Urinary bladder (tissue), 4 donors: ENCODE measurements around the gene CYP46A1. TPM values are rescaled to one million over a fixed set of nuclear protein-coding genes. Genes with fewer than 3 reads are reported as not detected.
A peak's percentile ranks its signal among the peaks of the same experiment; 100 is the strongest.

ENCODE experiments used
- DNase-seq: peaks from one replicate; pipeline ENCODE4 v3.0.0-alpha.2; 2015; ENCODE audit errors: extremely low spot score
- H3K27ac ChIP-seq: one replicate; pipeline ENCODE4 v1.5.1; 2013; ENCODE audit warnings: low read depth, mild to moderate bottlenecking, moderate library complexity
- H3K36me3 ChIP-seq: one replicate; pipeline ENCODE4 v1.6.1; 2013; ENCODE audit warnings: mild to moderate bottlenecking, moderate library complexity; ENCODE audit not compliant: insufficient read depth
- H3K4me1 ChIP-seq: one replicate; pipeline ENCODE4 v1.6.1; 2013; ENCODE audit warnings: mild to moderate bottlenecking, moderate library complexity; ENCODE audit not compliant: insufficient read depth
- H3K4me3 ChIP-seq: one replicate; pipeline ENCODE4 v1.5.1; 2013; ENCODE audit warnings: low read depth, low read length
- WGBS: extraction: QIAGEN DNeasy Blood & Tissue Kit; methylation state at CpG from one replicate; pipeline ENCODE4 v1.1.7; 2013; 5-methylcytosine and 5-hydroxymethylcytosine counted together
- polyA plus RNA-seq: library from polyadenylated mRNA; stranded (reverse); fragments of 200-250 nt; gene quantifications from one replicate; pipeline ENCODE4 v1.2.3, GENCODE V29; 2013
- total RNA-seq: library from RNA; depleted of rRNA; stranded (reverse); fragments of >200 nt; gene quantifications from one replicate; pipeline ENCODE4 v1.2.3, GENCODE V29; 2014
- donor health status: healthy with polysubstance abuse.
- donor health status: healthy.

Gene CYP46A1
- total and polyA plus RNA-seq, 2 donors: 0.91 to 2.7 TPM

DNA sequence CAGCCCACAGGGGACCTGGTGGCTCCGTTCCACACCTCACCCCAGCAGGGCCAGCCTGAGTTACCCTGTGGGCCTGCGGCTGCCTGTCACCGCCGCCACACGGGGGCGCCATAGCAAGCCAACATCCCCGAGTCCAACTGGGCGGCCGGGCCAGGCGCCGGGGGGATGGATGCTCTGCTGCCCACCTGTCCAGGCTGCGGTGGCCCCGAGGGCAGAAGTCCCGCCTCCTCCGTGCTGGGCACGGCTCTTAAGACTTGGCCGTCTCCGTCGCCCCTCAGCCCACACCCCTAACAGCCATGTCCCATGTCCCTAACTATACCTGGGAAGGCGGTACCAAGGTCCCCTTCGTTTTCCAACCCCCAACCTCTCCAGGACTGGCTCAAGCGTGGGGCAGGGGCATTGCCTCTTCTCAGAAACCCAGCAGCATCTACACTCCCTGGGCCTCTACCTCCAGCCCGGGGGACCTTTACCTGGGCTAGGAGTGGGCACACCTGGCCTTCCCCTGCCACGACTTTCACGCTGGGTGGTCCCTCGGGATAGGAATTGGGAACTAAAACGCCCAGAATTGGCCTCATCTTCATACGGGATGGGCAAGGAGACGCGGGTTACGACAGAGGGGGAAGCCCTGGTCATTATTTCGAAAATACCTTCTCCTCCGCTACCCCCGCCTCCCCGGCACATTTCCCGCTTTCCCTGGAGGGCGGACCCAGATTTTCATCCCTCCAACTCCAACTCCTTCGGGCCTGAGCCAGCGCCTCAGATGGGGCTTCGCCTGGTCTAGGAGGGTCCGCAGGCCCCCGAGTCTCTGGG is 1.1 kb upstream of the CYP46A1 start:
- peak overlapping the region; percentile 70 for H3K27ac ChIP-seq
- H3K4me3 ChIP-seq: peak overlapping the region; percentile 63
- WGBS: under 1% methylated on average over 42 of the region's 42 CpGs
- no peaks in the 10 kb centered on the region for H3K4me1 ChIP-seq
- no peaks in the 10 kb centered on the region for H3K36me3 ChIP-seq
- no peak for DNase-seq

DNA sequence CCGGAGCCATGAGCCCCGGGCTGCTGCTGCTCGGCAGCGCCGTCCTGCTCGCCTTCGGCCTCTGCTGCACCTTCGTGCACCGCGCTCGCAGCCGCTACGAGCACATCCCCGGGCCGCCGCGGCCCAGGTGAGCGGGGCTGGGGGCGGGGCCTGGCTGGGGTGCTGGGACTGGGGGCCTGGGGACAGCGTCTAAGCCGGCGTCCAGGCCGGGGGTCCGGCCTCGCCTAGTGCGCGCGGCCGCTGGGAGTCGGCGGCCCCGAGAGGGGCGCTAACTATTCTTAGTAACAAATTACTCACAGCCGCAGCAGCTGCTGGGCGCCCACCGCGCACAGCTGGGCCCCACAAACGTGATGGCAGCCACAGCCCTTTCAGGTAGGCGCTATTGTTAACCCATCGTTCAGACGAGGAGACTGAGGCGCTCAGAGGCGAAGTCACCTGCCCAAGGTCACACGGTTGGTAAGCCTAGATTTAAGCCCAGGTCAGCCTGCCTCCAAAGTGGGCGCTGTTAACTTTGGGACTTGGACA is 374 bp downstream of the CYP46A1 start:
- Histone ChIP-seq H3K4me1 (no peaks in the 10 kb centered on the region), H3K36me3 (no peaks in the 10 kb centered on the region), H3K27ac (no peak overlapping the region), H3K4me3 (peak overlapping the region; percentile 62)
- no peak for DNase-seq
- WGBS: 4% methylated on average over 45 of the region's 45 CpGs

DNA sequence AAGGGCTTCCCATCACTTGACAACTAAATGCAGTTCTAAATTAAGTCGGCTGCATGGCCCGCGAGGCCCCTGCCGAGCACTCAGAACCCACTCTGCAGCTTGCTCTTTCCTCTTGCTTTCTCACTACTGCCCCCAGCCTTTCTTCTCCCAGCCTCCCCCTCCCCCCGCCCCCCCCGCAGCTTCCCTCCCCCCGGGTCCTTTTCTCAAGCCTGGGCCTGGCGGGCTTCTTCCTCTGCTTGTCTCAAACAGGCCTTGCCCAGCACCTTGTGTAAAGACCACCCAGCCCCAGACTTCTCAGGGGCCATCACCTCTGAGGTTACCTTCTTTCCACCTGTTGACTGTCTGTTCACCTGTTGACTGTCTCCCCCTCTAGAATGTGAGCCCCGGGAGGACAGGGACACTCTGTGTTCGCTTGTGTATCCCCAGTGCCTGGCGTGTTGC is 1.1 kb downstream of the CYP46A1 start:
- DNase-seq: no peak
- H3K4me3 ChIP-seq: no peak overlapping the region
- H3K4me1 ChIP-seq: no peaks in the 10 kb centered on the region
- H3K27ac ChIP-seq: no peak overlapping the region
- no peaks in the 10 kb centered on the region for H3K36me3 ChIP-seq
- WGBS: 57% methylated on average over 11 of the region's 11 CpGs

DNA sequence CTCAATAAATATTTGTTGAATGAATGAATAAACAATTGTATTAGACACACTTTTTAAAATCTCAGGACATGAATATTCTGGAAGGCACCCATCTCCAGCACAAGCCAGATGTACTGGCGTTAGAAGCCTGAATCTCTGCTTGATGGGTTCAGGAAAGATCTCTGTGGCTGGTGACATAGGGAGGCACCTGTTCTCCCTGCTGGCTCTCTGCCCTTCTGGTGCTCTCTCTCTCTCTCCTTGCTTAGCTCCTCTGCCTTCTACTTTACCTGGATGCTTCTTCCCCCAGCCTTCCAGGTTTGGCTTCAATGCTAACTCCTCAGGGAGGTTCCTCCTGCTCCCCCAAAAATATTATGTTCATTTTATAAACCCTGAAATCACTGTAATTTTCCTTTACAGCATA is 1.5 kb downstream of the CYP46A1 start:
- DNase-seq: no peak
- Histone ChIP-seq H3K27ac (no peak overlapping the region), H3K36me3 (no peaks in the 10 kb centered on the region), H3K4me3 (no peak overlapping the region), H3K4me1 (no peaks in the 10 kb centered on the region)
- 60% methylated on average over 1 of the region's 1 CpG for whole genome bisulfite sequencing

DNA sequence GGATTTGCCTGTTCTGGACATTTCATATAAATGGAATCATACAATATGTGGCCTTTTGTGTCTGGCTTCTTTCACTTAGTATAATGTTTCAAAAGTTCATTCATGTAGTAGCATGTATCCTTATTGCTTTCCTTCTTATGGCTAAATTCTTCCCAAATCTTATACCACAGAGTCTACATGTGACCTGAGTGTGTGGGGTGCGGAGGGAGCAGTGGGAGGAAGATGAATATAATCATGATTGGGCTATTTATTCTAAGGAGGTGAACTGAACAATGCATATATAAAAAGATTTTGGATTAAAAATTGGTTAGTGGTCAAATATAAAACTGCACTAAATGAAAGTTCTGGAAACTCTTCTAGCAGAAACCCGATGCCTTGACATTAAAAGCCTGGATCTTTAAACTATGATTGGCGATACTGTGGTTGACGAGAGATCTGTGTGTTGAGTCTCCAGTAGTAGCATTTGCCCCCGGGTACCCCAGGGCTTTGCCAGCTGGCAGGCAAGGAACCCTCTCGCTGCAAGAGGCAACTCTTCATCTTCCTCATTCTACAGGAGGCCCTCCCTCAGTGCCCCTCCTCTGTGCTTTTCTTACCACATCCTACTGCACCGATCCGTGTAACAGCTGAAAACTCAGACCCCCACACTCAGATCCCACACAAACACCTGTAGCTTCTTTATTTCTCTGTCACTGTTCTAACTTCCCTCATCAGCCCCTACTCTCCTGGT is 2.6 kb downstream of the CYP46A1 start:
- H3K4me3 ChIP-seq: no peak overlapping the region
- no peaks in the 10 kb centered on the region for H3K36me3 ChIP-seq
- H3K27ac ChIP-seq: no peak overlapping the region
- no peaks in the 10 kb centered on the region for H3K4me1 ChIP-seq
- WGBS: 84% methylated on average over 8 of the region's 8 CpGs
- DNase-seq: no peak

DNA sequence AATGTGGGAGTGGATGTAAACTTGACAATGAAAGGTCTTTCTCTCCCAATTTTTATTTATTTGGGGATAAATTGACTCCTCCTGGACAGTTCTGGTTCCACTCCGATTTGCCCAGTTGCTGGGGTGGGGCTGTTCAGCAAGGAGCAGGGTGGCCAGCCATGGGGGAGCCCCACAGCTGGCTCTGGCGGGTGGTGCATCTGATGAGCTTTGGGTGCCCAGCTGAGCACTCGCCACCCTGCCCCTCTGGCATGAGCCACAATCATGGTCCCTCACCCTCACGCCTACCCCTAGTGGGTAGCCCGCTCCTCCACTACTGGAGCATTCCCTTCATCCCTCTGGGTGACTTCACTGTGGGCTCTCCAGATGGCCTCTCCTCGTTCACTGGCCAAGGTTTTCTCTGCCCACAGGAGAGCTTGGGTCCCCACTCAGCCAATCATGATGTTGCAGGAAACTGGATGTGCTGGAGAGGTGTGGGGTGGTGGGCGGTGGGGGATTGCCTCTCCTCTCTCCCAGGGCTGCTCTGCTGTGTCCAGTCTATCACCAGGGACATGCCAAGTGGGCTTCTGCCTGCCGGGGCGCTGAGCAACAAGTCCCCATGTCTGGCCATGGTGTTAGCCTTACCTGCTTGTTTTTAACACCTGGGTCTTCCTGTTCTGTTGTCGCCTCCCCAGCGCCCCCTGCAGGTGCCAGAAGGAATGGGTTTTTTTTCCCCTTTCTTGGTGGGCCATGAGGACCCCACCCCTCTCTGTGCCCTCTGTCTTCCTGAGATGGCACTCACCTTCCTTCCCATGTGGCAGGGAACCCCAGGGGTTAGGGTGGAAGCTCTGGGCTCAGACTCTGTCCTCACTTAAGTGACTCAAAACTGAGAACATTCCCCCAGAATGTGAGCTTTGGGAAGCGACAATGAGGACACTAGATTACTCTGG is 3.4 kb downstream of the CYP46A1 start:
- 65% methylated on average over 12 of the region's 12 CpGs for WGBS
- no peaks in the 10 kb centered on the region for H3K36me3 ChIP-seq
- no peak for DNase-seq
- no peak overlapping the region for H3K27ac ChIP-seq
- no peak overlapping the region for H3K4me3 ChIP-seq
- no peaks in the 10 kb centered on the region for H3K4me1 ChIP-seq

DNA sequence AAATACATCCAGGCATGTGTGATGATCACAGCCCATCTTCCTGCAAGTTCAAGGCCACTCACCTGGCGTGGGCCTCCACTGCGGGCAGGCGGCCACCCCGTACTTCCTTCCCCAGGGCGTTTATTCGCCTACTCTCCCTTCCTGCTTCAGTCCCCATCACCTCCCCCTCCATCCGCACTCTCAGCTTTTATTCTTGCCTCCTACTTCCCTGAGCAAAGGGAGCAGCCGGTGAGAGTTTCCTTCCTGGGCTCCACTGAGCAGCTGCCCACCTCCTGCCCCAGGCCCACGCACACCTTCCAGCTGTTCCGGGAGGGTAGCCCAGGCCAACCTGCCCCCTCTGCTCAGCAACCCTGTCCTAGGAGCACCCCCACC is 4.1 kb downstream of the CYP46A1 start:
- WGBS: 62% methylated on average over 10 of the region's 10 CpGs
- no peak for DNase-seq
- Histone ChIP-seq H3K27ac (no peak overlapping the region), H3K4me1 (no peaks in the 10 kb centered on the region), H3K36me3 (no peaks in the 10 kb centered on the region), H3K4me3 (no peak overlapping the region)

DNA sequence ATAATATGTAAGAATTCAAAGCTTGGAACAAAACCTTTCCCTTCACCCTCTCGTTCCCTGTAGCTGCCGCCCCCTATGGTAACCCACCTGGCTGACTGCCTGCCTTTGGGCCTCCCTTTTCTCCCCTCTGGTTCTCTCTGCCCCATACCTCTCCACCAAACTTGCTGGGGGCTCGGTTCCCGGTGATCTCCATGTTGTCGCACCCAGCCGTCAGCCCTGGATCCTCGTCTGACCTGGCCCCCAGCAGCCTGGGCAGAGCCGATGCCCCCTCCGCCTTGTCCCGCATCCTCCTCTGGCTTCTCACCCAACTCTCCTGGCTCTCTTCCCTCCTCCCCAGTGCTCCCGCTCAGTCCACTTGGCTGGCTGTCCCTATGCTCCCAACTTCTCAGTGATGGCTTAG is 4.5 kb downstream of the CYP46A1 start:
- WGBS: 85% methylated on average over 11 of the region's 11 CpGs
- Histone ChIP-seq H3K27ac (no peak overlapping the region), H3K36me3 (no peaks in the 10 kb centered on the region), H3K4me1 (no peaks in the 10 kb centered on the region), H3K4me3 (no peak overlapping the region)
- no peak for DNase-seq

DNA sequence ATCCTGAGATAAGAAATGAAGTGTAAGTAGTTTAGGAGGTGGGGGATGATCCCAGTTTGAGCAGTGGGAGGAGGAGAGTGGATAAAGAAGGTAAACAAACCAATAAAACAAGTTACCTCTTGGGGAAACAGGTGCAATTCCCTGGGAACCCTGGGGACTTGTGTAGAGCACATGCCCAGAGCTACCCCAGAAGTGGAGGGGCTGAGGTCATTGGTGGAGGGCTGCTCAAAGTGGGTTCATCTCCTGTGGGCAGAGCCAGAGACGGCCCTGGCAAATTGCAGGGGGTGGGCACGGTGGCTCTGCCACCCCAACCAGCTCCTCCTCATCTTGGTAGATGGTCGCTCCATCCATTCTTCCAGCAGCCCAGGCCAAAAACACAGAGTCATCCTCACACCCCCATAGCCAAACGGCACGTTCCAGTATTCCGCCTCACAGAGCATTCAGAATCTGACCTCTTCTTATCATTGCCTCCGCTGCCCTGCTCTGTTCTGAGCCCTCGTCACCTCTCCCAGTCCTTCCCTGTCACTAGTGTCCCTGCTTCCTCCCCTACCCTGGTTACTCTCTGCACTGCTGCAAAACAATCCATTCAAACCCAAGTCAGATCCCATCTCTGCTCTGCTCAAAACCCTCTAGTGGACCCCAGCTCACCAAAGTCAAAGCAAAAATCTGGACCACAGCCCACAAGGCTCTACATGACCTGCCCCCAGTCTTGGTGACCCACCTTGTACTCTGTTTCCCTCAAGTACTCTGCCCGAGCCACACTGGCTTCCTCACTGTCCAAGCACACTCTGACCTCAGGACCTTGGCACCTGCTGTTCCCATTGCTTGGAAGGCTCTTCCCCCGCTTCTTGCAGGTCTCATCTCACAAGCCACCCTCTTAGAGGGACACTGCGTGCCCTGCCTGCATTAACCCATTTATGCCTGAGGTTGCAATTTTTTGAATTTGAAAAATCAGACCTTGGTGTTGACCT is 5.5 kb downstream of the CYP46A1 start:
- DNase-seq: no peak
- no peaks in the 10 kb centered on the region for H3K4me1 ChIP-seq
- 90% methylated on average over 11 of the region's 11 CpGs for WGBS
- H3K36me3 ChIP-seq: no peaks in the 10 kb centered on the region
- no peak overlapping the region for H3K4me3 ChIP-seq
- no peak overlapping the region for H3K27ac ChIP-seq

DNA sequence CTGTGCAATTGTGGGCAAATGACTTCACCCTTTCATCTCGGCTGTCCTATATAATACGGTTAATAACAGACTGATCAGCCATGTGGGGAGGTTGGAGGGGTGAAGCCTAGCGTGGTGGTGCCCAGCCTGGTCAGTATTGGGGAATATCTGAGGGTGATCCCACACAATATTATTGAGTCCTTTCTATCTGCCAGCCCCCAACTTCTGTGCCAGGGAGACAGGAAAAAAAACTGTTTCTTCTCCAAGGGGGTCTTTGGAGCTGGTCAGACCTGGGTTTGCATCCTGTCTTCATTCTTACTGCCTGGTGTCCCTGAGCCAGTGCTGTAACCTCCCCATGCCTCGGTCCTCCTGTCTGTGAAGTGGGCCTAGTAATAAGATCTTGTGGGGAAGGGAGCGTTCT is 6.5 kb downstream of the CYP46A1 start:
- Histone ChIP-seq H3K4me3 (no peak overlapping the region), H3K4me1 (no peaks in the 10 kb centered on the region), H3K36me3 (no peaks in the 10 kb centered on the region), H3K27ac (no peak overlapping the region)
- WGBS: 85% methylated on average over 5 of the region's 5 CpGs
- no peak for DNase-seq

DNA sequence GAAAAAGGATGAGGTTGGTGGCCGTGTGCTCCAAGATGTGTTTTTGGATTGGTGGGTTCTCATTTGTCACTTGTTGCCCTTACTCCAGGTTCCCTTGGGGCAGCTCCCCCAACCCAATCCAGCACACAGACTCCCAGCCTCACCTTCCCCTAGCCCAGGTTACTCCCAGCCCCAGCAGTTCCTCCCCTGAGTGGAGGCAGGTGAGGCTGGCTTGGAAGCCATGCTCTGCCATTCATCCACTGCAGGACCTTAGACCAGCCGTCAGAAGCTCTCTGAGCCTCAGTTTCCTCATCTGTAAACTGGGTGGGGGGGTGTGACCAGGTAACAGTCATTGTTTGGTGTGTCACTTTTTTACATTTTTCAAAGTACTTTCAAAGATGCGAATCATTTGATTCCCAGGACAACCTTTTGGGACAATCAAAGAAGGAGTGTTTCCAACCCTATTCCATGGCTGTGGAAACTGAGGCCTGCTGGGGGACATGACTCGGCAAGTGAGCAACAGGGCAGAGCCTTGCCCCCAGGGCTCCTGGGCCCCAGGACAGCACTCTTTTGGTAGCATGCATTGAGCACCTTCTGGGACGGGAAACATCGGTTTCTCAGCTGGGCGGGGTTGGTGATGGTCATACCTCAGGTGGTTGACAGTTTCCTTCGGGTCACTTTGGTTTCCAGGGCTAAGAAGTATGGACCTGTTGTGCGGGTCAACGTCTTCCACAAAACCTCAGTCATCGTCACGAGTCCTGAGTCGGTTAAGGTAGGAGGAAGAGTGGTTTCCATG is 7.2 kb downstream of the CYP46A1 start:
- Histone ChIP-seq H3K27ac (no peak overlapping the region), H3K4me1 (no peaks in the 10 kb centered on the region), H3K36me3 (no peaks in the 10 kb centered on the region), H3K4me3 (no peak overlapping the region)
- WGBS: 93% methylated on average over 13 of the region's 13 CpGs
- no peak for DNase-seq

DNA sequence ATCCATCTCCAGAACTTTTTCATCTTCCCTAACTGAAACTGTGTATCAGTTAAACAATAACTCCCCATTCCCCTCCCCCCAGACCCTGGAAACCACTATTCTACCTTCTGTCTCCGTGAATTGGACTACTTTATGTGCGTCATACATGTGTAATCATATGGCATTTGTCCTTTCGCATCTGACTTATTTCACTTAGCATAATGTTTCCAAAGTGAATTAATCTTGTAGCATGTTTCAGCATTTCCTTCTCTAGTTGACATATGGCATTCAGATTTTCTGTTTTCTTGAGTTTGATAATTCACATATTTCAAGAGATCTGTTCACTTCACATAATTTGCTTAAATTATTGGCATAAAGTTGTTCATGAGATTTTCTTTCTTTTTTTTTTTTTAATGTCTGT is 9.8 kb downstream of the CYP46A1 start:
- Histone ChIP-seq H3K4me1 (no peaks in the 10 kb centered on the region), H3K36me3 (no peaks in the 10 kb centered on the region), H3K4me3 (no peak overlapping the region), H3K27ac (no peak overlapping the region)
- WGBS: 93% methylated on average over 3 of the region's 3 CpGs
- no peak for DNase-seq
